Type B pancreatic cell (in vitro differentiated cells): ENCODE results near the gene KLHL9. TPM values are rescaled to one million over a fixed set of nuclear protein-coding genes. Genes with fewer than 3 reads are reported as not detected.

Source experiments
- DNase-seq: peaks from one replicate; pipeline ENCODE4 v3.0.0; 2021; ENCODE audit warnings: mixed read lengths; ENCODE audit not compliant: unreplicated experiment; ENCODE audit errors: extremely low spot score
- H3K27ac Mint-ChIP-seq: 2 replicates; pipeline ENCODE4 v1.8.0; 2021; ENCODE audit warnings: mild to moderate bottlenecking, mixed read lengths
- H3K27me3 Mint-ChIP-seq: 2 replicates; pipeline ENCODE4 v1.8.0; 2021; ENCODE audit warnings: mixed read lengths
- H3K36me3 Mint-ChIP-seq: 2 replicates; pipeline ENCODE4 v1.8.0; 2021; ENCODE audit warnings: mixed read lengths
- H3K4me1 Mint-ChIP-seq: one replicate; pipeline ENCODE4 v1.8.0; 2021; ENCODE audit warnings: mixed read lengths; ENCODE audit not compliant: unreplicated experiment
- H3K4me3 Mint-ChIP-seq: 2 replicates; pipeline ENCODE4 v1.8.0; 2021; ENCODE audit warnings: mild to moderate bottlenecking, mixed read lengths
- H3K9me3 Mint-ChIP-seq: 2 replicates; pipeline ENCODE4 v1.8.0; 2021; ENCODE audit warnings: mixed read lengths
- total RNA-seq: library from RNA; stranded (reverse); gene quantifications from 2 replicates; pipeline ENCODE4 v1.2.1, GENCODE V29; 2021; ENCODE audit warnings: low replicate concordance
- TF ChIP-seq, protein P1 (sequence below): fragments of 200-600 bp; sonication (generic); conservative IDR thresholded peaks from 2 replicates; pipeline ENCODE4 v1.5.0; 2021; ENCODE audit warnings: antibody characterized with exemption, mild to moderate bottlenecking

The KLHL9 gene
- total RNA-seq, 1 donor from 2014 or later = 33.3 TPM

DNA sequence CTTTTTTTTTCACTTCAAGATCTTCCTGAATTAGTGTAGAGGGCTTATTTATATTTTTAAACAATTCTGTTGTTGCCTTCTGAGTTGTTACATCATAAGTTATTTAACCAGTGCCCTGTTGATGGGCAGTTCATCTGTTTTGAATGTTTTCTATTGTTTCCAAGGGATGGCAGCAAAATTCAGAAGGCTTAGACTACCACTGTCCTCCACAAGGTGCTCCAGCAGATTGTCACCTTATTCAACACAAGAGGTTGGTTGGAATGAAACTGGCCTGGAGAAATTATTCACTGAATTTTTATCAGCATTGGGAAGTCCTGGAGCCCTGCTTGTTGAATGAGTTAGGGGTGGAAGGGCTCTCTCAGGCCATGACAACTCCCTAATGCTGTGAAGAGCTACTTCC lies 1.3 kb upstream of the KLHL9 start:
- no peak for DNase-seq
- Mint-ChIP-seq H3K27ac (peak overlapping the region; percentile 97), H3K27me3 (no peaks in the 10 kb centered on the region), H3K36me3 (peaks cover 17% of the 10 kb centered on the region), H3K4me1 (peaks cover 19% of the 10 kb centered on the region), H3K4me3 (peak overlapping the region; percentile 61), H3K9me3 (no peaks in the 10 kb centered on the region)
- TF ChIP-seq, protein P1, sequence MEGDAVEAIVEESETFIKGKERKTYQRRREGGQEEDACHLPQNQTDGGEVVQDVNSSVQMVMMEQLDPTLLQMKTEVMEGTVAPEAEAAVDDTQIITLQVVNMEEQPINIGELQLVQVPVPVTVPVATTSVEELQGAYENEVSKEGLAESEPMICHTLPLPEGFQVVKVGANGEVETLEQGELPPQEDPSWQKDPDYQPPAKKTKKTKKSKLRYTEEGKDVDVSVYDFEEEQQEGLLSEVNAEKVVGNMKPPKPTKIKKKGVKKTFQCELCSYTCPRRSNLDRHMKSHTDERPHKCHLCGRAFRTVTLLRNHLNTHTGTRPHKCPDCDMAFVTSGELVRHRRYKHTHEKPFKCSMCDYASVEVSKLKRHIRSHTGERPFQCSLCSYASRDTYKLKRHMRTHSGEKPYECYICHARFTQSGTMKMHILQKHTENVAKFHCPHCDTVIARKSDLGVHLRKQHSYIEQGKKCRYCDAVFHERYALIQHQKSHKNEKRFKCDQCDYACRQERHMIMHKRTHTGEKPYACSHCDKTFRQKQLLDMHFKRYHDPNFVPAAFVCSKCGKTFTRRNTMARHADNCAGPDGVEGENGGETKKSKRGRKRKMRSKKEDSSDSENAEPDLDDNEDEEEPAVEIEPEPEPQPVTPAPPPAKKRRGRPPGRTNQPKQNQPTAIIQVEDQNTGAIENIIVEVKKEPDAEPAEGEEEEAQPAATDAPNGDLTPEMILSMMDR = peak; percentile 18

DNA sequence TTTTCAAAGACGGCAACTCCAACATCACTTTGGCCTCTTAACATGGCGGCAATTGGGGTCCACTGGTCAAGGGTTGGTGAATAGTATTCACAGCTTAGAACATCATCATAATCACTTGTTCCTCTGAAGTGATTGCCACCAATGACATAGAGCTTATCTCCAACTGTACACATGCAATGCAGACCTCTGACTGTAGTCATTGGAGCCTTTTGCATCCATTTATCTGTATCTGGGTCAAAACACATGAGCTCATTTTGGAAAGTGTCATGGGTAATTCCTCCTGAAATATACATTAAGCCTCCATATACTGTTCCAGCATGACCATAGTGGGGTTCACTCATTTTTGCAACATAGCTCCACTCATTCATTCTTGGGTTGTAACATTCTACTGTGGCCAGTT lies 2.0 kb downstream of the KLHL9 start:
- Mint-ChIP-seq H3K4me1 (peaks cover 25% of the 10 kb centered on the region), H3K27ac (peak overlapping the region; percentile 97), H3K36me3 (peaks cover 17% of the 10 kb centered on the region), H3K4me3 (peak overlapping the region; percentile 95), H3K27me3 (no peaks in the 10 kb centered on the region), H3K9me3 (no peaks in the 10 kb centered on the region)
- TF ChIP-seq, protein P1 = no peak
- no peak for DNase-seq

DNA sequence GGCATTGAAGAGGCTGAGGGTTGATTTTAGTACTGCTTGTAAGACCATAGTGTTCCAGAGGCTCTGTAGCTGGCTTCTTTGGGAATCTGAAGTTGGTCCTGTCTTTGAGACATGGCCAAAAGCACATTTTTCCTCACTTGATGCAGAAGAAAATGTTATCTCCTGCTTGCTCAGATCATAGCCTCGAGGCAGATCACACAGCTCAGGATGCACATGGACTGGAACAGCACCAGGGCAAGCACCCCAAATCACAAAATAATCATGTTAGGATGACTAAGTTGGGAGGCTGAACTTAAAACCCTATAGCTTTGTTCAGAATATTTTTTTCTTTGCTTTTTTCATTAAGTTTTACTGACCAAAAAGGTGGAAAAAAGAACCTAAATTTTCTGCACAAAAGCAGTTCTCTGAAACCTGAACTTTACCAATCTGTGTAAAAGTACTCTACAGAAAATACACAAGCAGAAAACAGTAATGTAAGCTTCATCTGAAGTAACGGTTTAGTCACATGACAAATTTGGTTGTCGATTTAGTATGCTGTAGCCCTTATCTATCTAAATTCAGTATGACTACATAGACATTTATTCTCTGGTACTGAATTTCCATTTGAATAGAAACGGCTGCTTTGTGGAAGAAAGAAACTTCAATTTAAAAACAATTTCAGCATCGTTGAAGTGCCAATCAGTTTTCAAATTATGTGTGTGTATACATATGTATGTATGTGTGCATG lies 3.4 kb downstream of the KLHL9 start:
- H3K4me3 Mint-ChIP-seq = peak overlapping the region; percentile 47
- TF ChIP-seq, protein P1 = no peak
- no peaks in the 10 kb centered on the region for H3K9me3 Mint-ChIP-seq
- peaks cover 25% of the 10 kb centered on the region for H3K4me1 Mint-ChIP-seq
- H3K27ac Mint-ChIP-seq = no peak overlapping the region
- H3K27me3 Mint-ChIP-seq = no peaks in the 10 kb centered on the region
- no peak for DNase-seq
- H3K36me3 Mint-ChIP-seq = peaks cover 17% of the 10 kb centered on the region

DNA sequence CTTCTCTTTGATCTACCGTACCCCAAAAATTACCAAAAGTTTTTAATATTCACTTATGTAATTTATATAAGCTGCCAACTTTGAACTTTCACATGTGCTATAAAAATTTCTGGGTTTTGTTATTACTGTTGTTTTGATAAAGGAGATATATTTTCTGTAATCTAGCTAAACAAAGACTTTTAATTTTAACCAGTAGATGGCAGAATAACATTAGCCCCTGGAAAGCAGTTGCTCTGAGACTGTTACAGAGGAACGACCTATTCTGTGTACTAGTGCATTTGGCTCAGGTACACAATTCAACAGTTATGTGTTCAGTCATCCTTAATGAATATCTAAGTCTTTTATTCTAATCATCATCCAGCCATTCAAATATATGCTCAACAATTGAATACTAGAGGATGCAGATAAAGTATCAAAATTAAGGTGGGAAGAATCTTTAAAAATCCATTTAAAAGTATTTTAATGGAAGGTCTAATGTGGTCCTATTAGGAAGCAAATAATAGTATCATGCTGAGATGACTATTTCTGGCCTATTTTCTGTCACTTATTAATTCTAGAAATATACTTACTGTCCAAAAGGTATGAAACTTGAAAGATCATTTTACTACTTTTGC lies 8.6 kb downstream of the KLHL9 start:
- TF ChIP-seq, protein P1 = peak; percentile 83
- no peak overlapping the region for H3K4me3 Mint-ChIP-seq
- H3K27me3 Mint-ChIP-seq = no peaks in the 10 kb centered on the region
- H3K27ac Mint-ChIP-seq = no peak overlapping the region
- H3K36me3 Mint-ChIP-seq = peaks cover 16% of the 10 kb centered on the region
- no peaks in the 10 kb centered on the region for H3K9me3 Mint-ChIP-seq
- H3K4me1 Mint-ChIP-seq = peaks cover 10% of the 10 kb centered on the region
- DNase-seq = no peak

DNA sequence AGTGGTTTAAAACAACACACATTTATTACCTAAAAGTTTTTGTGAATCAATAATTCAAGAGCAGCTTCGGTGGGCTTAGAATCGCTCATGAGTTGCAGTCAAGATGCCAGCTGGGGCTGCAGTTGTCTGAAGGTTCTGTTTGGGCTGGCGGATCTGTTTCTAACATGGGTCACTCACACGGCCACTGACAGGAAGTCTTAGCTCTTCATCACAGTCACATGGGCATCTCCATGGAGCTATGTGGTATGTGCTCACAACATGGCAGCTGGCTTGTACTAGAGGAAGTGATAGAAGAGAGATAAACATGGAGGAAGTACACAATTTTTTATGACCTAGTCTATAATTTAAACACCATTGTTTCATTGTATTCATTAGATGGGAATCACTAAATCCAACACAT lies 11.2 kb downstream of the KLHL9 start:
- Mint-ChIP-seq H3K9me3 (no peaks in the 10 kb centered on the region), H3K27ac (no peak overlapping the region), H3K4me3 (no peak overlapping the region), H3K36me3 (peaks cover 16% of the 10 kb centered on the region), H3K4me1 (peaks cover 3% of the 10 kb centered on the region), H3K27me3 (no peaks in the 10 kb centered on the region)
- DNase-seq = no peak
- TF ChIP-seq, protein P1 = no peak
